HG02763 (cell line): Measurements from ENCODE around the gene USP35.

Source experiments
- ATAC-seq: cut with Tn5 transposase; IDR thresholded peaks from one replicate; pipeline ENCODE4 v1.9.1; 2021; ENCODE audit warnings: mild to moderate bottlenecking, moderate library complexity; ENCODE audit not compliant: unreplicated experiment

Gene USP35

GRCh38 chr11:78262691-78263090 lies 74.0 kb downstream of the USP35 start:
- no peak for ATAC-seq
